HG02973 (cell line): Measurements from ENCODE around the gene KMT5B.

Experiments
- ATAC-seq: cut with Tn5 transposase; IDR thresholded peaks from one replicate; pipeline ENCODE4 v1.9.1; 2021; ENCODE audit warnings: moderate library complexity; ENCODE audit not compliant: unreplicated experiment

The KMT5B gene

GRCh38 chr11:68189082-68189481, 24.0 kb downstream of the KMT5B start:
- ATAC-seq, result no peak

DNA sequence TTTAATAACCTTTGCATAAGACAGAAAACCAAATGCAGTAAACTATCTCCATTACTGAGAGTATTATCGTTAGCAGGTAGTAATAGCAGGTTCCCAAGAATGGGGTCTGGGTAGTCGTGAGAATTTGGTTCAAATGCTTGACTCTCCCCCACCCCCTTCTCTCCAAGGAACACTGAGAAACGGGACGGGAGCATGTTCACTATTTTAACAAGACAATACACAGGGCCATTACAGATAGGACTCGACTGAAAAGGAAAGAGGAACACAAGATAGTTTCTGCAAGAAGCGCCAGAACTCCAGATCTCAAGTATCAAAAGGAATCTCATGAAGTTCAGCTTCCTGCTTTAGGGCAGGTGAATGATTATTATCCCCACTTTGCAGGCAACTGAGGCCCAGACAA, 27.0 kb downstream of the KMT5B start:
- no peak for ATAC-seq

DNA sequence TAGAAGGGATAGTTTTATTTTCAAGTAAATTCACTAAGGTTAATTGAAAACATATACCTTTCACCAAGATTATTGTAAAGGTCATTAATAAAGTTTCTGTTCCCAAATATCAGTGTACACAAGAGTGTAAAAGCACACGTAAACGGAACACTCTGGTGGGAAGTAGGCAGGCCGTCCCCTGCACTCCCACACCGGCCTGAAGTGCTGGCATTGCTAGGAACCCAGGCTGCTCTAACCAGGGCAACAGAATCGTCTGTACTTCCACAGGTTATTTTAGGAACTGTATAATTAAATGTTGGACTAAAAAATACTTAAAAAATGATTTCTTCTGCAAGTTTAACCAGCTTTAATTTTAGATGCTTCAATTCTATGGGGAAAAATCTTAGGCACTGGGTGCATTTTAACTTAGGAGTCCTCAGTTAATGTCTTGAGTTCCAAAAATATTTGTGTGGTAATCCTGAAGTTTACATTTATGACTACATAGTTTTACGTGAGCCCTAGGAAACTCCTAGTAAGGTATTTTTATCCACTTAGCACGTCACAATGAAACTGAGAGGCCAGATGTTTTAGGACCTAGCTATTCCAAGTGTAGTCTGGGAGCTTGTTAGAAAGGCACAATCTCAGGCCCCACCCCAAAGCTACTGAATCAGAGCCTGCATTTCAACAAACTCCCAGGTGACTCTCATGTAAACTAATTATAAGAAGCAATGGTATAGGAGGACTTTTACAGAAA, 31.2 kb downstream of the KMT5B start:
- ATAC-seq, result no peak

- ATAC-seq, result no peak
Observed at GRCh38 chr11:68179847-68180246, 33.2 kb downstream of the KMT5B start.

DNA sequence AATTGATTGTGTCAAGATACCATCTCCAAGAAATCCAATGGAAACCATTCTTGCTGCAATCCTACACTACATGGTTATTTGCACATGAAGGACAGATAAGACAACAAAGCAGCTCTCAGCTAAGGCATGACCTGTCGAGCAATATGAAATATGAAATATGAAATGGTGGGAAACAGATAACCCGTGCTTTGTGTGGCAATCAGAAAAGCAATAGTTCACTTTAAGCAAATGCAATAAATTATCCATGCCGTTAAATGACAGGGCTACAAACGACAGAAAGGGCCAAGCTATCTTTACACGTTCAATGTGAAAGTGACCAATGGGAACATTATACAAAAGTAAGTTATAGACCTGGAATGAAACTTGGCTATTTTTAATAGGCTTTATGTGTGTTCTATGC, 35.2 kb downstream of the KMT5B start:
- ATAC-seq, result no peak

- no peak for ATAC-seq
Observed at GRCh38 chr11:68173926-68174325, 39.2 kb downstream of the KMT5B start.

GRCh38 chr11:68169442-68169841, 43.7 kb downstream of the KMT5B start:
- no peak for ATAC-seq

DNA sequence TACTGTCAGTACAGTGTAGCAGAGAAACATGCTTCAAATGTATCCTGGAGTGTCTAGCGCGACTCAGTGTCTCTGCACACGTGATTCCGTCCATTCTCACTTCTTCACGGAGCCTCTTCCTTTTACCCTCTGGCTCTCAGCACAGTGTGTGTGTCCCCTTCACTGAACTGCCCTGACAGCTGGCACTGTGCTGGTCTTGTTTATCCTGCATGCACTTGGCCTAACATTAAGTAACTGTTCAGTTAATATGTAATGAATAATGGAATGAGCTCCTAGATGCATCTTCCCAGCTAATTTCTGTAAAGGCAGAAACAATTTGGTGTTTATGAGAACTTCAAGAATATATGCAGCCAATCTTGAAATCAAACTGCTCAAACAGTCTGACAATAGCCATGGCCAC, 44.4 kb downstream of the KMT5B start:
- ATAC-seq, result no peak

DNA sequence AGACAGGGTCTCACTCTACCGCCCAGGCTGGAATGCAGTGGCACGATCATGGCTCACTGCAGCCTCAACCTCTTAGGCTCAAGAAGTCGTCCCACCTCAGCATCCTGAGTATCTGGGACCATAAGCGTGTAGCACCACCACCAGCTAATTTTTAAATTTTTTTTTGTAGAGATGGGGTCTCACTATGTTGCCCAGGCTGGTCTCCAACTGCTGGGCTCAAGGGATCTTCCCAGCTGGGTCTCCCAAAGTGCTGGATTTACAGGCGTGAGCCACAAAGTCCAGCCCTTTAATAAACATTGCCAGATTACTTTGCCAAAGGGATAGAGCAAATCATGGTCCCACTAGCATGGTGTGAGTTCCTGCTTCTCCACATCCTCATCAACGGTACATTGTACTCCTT, 45.6 kb downstream of the KMT5B start:
- no peak for ATAC-seq

- no peak for ATAC-seq
Observed at GRCh38 chr11:68166969-68167368, 46.1 kb downstream of the KMT5B start.

GRCh38 chr11:68165601-68166000, 47.5 kb downstream of the KMT5B start:
- no peak for ATAC-seq

DNA sequence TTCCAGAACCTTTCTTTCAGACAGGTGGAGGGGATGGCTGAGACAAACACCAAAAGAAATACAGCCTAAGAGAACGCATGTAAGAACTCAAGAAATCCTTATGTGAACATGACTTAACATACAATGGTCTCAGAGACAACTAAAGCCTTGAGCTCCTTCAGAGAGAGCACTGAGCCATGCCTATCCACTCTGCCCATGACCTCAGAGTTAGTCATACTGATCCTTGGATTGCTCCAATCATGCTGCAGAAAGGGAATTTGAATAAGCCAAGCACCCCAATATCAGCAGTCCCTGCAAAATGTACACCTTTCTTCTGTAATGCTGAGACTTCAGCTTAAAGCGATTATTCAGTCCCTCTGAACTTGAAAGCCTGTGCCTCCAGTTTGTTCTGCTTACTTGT, 48.7 kb downstream of the KMT5B start:
- ATAC-seq, result no peak

GRCh38 chr11:68163691-68164090, 49.4 kb downstream of the KMT5B start:
- ATAC-seq, result no peak

DNA sequence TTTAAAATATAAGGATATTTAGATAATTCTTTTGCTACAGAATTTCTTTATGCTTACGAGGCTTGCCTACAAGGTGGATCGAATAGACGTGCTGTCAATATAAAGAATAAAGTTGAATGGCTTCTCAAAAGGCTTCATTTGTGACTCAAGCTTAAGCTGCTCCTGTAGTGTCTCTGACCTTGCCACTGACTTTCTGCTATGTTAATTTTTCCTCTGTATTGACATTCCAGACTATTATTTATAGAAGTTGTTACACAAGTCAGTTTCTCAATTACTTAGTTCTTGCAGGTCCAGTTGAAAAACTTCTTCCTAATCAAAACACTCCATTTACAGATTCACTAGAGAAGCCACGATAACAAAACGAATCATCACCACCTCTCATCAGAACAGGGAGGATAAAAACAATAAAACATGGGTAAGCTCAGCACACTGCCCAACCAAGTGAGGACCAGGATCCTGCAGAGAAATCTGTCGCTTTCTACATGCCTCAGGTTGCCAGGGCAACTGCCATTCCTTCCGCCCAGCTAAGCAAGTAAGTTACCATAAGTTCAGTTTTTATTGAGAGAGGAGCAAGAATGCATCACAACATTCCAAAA, 52.9 kb downstream of the KMT5B start:
- ATAC-seq, result no peak

DNA sequence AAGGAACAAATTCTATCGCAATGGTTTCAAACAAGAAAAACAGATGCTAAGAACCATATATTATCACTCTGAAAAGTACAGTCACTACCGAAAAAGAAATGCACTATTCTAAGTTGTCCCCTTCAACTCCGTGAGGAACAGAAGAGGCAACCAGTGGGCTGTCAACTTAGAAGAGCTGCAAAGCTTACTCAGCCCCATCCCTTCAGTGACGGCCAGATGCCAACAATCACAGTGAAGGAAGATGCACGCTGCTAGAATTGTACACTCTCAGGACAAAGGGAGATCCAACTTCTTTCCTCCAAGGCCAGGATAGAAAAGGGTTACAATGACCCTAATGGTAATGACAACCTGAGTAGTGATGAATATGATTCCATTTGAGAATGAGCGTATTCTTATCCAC, 53.4 kb downstream of the KMT5B start:
- no peak for ATAC-seq

- ATAC-seq, result no peak
Observed at GRCh38 chr11:68159161-68159560, 53.9 kb downstream of the KMT5B start.

- ATAC-seq, result no peak
Observed at GRCh38 chr11:68158580-68158979, 54.5 kb downstream of the KMT5B start.

DNA sequence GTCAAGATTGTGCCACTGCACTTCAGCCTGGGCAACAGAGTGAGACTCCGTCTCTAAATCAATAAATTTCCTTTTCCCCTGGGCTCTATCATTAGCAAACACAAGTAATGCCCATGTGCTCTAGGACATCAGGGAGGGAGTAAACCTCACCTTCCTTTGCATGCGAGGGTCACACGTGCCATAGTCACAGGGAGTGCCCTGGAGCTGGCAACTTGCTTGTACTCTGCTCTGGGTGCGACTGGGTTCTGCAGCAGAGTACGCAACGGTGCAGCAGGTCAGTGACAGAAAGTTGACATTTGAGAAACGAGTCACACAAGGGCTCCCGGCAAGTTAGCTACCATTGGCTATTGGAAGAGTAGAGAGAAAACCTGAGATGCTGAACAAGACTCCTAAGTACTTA, 59.4 kb downstream of the KMT5B start:
- ATAC-seq, result no peak

GRCh38 chr11:68150037-68150436, 63.1 kb downstream of the KMT5B start:
- ATAC-seq, result no peak

DNA sequence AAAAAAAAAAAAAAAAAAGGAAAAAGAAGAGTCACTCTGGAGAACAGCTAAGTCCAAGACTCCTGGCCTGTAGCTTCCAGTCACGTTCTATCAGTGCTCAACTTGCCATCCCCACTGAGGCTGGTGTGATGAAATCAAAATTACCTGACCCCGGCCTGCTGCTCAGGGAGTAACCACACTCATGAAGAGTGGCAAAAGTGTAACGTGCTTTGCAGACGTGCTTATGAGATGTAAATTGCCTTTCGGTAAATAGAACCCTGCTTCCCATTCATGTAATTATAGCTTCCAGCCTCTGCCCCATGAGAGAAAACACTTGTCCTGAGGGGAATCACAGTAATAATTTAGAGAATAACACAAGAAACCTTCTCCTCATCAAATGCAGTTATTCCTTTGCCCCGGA, 63.7 kb downstream of the KMT5B start:
- no peak for ATAC-seq

DNA sequence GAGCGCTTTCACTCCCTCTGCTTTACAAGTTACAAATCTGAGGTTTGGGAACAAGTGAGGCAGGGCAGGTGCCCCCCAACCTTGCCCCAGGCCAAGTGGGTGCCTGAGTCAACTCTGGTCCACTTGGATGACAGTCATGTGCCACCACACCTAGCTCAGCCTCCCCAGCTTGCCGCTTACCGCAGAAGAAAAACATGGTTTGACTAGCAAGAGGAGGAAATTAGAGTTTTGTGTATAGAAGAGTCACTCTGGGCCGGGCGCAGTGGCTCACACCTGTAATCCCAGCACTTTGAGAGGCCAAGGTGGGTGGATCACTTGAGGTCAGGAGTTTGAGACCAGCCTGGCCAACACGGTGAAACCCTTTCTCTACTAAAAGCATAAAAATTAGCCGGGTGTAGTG, 64.2 kb downstream of the KMT5B start:
- no peak for ATAC-seq

GRCh38 chr11:68148071-68148805, 64.9 kb downstream of the KMT5B start:
- no peak for ATAC-seq
